ENCODE data around the gene SLC12A3. TPM values are rescaled to one million over a fixed set of nuclear protein-coding genes. Genes with fewer than 3 reads are reported as not detected.

Gene SLC12A3
- polyA plus RNA-seq, 12 donors: 0.07 to 0.22 (median 0.15) TPM; not detected in 6

GRCh38 chr16:56889206-56889605 is 24.2 kb downstream of the SLC12A3 start:
- no peak for DNase-seq

- DNase-seq: no peak
Observed at GRCh38 chr16:56891685-56892084, 26.7 kb downstream of the SLC12A3 start.

- DNase-seq: no peak
Observed at GRCh38 chr16:56892705-56893104, 27.7 kb downstream of the SLC12A3 start.

GRCh38 chr16:56894331-56894917 is 29.4 kb downstream of the SLC12A3 start:
- DNase-seq: no peak

GRCh38 chr16:56895813-56896212 is 30.8 kb downstream of the SLC12A3 start:
- DNase-seq: no peak

GRCh38 chr16:56896244-56896643 is 31.2 kb downstream of the SLC12A3 start:
- DNase-seq: no peak

- no peak for DNase-seq
Observed at GRCh38 chr16:56897026-56897799, 32.2 kb downstream of the SLC12A3 start.

- no peak for DNase-seq
Observed at GRCh38 chr16:56898847-56899246, 33.8 kb downstream of the SLC12A3 start.

GRCh38 chr16:56903866-56904265 is 38.9 kb downstream of the SLC12A3 start:
- no peak for DNase-seq

GRCh38 chr16:56907401-56907800 is 42.4 kb downstream of the SLC12A3 start:
- DNase-seq: no peak

- DNase-seq: no peak
Observed at GRCh38 chr16:56909527-56909979, 44.5 kb downstream of the SLC12A3 start.

GRCh38 chr16:56910112-56910511 is 45.1 kb downstream of the SLC12A3 start:
- DNase-seq: no peak

- no peak for DNase-seq
Observed at GRCh38 chr16:56910654-56911539, 45.9 kb downstream of the SLC12A3 start.

- DNase-seq: no peak
Observed at GRCh38 chr16:56911771-56912571, 47.0 kb downstream of the SLC12A3 start.

- DNase-seq: no peak
Observed at GRCh38 chr16:56912746-56913708, 48.0 kb downstream of the SLC12A3 start.

GRCh38 chr16:56914896-56915295 is 49.9 kb downstream of the SLC12A3 start:
- no peak for DNase-seq

- no peak for DNase-seq
Observed at GRCh38 chr16:56915336-56916119, 50.5 kb downstream of the SLC12A3 start.

- no peak for DNase-seq
Observed at GRCh38 chr16:56916571-56917403, 51.8 kb downstream of the SLC12A3 start.

All from muscle of arm (tissue), 12 donors.